ENCODE results near the gene MCF2L2.
A peak's percentile ranks its signal among the peaks of the same experiment; 100 is the strongest.
"Not testable (repeated sequence)": the region's sequence is repeated elsewhere in the genome, so short reads cannot be mapped to it uniquely, and the experiment has no call there.

Gene MCF2L2

DNA sequence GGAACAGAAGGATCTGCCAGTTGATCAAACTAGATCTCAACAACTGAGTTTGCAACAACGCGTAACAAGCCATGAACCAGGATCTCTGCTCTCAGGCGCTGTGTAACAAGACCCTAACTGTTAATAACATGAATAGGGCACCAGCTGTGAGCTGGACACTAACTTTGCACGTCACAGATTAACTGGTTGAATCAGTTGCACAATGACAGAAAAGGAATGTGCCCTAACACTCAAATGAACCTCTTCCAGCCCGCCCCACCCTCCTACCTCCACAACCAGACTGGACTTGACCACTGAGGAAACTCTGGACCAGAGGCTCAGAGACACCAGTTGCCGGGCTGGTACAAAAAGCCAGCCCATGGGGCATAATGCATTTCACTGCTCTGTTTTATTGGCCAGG, 34.3 kb downstream of the MCF2L2 start:
- no peak for DNase-seq

DNA sequence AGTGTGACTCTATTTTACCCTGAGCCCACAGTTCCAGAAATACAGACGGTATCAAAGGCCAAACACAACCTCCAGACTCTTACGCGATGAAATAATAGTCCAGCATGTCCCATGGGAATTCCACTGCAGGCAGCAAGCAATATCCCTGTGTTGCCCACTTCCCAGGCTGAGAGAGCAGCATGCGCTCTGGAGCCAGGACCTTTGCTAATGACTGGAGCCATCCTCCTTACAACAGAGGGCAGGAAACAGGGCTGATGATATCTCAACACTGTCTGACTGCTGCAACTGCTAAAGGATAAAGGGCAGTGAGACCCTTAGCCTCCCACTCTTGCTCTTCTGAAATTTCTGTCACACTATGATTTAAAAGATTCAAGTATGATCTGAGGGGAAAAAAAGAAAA, 34.8 kb downstream of the MCF2L2 start:
- DNase-seq = no peak

DNA sequence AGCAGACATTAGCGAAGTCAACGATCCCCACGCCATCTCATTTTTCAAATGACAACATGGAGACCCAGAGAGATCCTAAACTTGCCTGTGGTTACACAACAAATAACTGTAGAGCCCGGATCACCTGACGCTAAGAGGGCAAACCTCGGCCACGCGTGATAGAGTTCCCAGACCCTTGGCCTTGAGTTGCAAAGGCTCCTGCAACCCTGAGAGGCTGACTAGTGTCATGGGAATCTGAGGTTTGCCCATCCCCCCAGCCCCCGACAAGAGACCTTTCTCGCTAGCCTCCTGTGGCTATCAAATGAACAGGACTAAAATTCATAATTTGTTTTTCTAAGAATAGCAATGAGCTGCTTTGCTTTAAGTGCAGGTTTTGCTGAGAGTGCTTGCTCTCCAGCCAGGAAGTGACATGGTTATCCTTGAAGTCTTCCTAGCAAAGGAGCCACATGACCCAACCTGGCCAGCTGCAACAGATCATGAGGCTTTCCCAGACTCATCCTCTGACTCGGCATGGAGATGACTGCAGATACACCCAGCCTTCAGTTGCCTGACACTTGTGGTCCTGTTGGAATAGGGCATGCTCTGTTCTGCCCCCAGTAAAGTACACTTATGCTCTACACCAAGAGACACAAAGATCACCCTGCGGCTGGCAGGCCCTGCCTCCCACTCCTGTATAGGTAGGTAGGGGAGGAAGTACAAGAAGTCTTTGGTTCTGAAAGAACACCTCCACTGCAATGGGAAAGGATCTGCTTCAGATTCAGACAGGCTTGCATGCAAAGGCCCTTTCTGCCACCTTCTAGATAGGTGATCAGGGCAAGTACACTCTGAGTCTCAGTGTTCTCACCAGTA, 36.0 kb downstream of the MCF2L2 start:
- peak; percentile 28 for DNase-seq

DNA sequence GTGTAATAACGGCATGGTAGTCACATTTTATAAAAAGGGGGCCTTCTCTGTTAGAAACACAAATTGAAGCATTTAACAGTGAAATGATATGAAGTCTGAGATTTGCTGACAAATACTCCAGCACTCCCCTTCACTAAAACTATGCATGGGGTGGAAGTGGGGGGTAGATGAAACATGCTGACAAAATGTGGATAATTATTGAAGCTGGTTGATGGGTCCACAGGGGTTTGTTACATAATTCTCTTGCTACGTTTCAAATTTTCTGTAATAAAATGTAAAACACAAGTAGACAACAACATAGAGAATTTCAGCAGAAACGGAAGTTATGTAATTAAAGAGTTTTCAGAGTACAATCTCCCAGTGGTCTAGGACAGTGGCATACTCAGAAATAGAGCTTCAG, 37.0 kb downstream of the MCF2L2 start:
- DNase-seq = no peak

DNA sequence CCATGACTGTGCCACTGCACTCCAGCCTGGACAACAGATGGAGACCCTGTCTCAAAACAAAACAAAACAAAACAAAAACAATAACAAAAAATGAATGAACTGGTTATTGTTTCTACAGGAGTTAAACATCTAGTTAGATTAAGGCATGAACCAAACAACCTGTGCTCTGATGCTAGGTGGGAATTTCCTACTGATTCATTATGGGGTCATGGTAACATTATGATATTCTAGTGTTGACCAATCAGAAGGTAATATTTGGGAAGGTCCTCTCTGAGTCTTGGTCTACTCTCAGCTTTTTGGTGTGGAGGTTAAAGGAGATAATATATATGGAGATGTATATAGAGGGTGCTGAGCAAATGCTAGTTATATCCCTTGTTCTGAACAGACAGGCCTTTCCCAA, 37.6 kb downstream of the MCF2L2 start:
- DNase-seq = no peak

DNA sequence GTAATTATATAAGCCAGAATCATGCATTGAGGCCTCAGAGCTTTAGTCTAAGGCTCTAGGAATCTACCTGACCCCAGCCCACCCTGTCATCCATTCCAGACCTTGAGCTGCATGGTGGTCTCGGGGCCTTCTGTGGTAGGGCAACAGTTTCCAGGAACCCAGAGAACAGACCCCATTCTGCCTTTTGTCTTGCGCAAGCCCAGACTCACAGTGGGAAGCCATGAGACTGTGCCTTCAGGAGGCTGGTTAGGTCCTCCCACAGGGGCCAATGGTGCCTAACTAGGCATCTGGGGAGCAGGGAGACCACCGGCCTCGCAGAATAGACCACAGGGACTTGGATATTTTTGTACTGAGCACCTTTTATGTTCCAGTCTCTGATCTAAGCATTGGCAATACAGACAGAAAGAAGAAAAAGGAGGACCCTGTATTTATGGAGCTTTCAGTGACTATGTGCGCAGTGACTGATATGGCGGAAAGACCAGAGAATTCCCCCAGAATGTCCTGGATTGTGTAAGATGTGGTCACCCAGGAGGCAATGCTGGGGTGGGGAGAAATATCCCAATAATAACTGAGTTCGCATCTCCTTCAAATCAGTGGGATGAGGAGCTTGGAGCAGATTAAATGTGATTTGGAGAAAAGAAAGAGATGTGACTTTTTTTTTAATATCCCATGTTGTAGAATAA, 40.1 kb downstream of the MCF2L2 start:
- DNase-seq = no peak

DNA sequence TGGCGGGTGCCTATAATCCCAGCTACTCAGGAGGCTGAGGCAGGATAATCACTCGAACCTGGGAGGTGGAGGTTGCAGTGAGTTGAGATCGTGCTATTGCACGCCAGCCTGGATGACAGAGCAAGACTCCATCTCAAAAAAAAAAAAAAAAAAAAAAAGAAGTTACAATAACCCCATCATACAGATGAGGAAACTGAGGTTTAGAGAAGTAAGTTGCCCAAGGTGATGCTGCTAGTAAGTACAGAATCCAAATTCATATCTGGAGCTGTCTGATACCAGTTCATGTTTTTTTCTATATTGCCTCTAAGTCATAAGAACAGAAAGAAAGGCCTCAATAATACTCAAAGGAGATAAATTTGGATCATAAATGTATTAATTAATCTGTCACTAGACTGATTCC, 40.6 kb downstream of the MCF2L2 start:
- DNase-seq = no peak

DNA sequence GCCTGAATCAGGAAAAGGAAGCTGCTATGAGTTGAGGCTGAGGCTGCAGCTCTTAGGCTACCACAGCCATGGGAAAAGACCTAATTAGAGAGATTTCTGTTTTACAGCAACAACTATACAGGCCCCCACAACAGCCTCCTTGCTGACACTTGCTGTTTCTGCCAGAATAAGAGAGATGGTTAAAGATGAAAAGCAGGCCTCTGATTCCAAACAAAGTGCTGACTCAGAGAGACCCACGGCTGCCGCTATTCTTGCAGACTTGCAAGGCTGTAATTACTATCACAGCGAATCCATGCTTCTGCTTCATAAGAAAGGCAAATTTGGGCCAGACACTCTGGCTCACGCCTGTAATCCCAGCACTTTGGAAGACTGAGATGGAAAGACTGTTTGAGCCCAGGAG, 41.8 kb downstream of the MCF2L2 start:
- DNase-seq = no peak

DNA sequence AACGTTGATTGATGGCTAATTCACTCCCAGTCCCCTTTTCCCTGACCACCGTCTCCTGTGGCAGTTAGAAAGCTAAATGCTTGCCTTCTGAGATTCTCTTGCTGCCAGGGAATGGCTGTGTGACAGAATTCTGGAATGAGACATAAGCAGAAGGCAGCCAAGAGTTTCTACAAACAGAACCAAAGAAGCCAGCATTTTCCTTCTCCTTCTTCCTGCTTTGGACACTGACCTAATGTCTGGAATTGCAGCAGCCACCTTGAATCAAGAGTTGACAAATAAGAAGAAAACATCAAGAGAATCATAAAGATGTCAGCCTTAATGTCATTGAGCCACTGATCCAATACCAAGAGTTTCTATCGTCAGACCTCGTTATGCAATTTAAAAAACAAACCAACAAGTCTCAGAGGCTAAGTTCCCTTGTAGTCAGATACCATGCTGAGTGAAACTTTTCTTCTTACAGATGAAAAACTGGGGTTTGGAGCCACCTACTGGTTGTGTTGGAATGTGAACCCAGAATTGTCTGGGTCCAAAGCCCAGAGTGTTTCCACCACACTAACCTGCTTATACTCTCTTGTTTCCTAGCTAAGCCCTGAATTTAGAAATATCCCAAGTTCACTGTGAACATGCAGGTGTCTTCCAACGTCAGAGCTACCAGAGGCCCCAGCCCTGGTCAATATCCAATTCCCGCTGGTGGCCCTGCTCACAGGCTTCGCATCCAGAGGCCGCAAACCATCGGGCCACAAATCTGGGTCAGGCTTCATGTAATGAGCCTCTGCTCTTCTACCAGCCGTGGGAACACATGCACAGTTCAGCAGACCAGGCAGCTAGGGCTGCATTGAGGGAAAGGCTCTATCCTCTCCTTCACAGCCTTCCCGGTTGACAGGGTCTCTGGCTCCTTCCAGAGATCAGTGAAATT, 42.5 kb downstream of the MCF2L2 start:
- peak; percentile 66 for DNase-seq

DNA sequence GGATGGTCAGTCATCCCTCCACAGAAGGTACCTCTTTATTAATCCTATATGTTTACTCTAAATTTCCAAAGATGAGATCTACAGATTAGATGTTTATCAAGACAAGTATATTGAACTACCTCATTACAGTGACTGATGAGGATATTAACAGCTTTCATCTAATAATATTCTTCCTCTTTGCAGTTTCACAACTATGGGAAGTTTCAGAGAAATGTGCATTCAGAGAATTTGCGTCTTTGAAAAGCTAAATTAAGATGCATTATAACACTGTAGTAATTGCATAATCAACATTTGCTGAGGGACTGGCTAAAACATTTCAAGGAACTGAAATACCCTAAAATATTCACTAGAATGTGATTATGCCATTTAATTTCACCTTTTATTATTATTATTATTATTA, 46.7 kb downstream of the MCF2L2 start:
- no peak for DNase-seq

DNA sequence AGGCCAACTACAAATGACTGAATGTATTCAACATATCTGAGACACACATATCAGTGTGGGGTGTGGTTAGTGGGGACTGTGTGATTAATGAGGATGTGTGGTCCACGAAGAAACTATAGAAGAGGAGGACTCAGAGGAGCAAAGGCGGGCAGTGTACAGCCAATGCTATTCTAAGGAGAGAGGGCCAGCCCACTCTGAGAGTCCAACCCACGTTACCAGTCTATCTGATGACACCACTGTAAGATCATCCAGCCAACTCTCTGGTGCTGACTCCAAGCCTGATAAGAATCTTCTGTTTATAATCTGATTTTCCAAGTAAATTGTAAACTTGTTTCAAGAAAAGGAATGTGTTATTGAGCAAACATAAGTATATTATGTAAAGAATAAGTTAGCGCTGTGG, 47.2 kb downstream of the MCF2L2 start:
- DNase-seq = peak; percentile 47

DNA sequence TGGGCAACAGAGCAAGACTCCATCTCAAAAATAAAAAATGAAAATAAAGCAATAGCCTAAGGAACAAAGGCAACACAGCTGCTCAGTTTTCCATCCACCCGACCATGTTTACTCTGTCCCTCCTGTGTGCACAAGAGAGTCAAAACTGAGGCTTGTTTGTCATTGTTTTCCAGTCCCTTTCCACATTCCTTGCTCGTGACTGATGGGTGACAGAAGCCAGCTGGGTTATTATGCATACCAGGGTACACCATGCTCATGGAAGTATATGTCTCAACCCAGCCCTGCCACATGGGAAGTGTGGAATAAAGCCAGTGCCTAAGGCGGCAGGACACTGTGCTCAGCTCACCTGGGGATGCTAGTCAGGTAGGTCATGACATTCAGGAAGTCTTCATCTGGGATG, 49.5 kb downstream of the MCF2L2 start:
- DNase-seq = peak; percentile 75

DNA sequence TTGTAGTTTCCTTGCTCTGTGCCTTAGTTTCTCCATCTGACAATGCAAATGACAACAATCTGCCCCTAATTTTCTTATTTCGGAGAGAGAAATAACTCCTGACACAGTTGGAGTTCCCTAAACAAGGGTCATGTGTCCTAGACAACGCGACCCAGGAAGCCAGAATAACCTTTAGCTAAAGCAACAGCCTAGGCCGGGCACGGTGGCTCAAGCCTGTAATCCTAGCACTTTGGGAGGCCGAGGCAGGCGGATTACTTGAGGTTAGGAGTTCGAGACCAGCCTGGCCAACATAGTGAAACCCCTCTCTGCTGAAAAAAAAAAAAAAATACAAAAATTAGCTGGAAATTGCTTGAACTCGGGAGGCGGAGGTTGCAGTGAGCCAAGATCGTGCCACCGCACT, 49.9 kb downstream of the MCF2L2 start:
- DNase-seq = no peak

DNA sequence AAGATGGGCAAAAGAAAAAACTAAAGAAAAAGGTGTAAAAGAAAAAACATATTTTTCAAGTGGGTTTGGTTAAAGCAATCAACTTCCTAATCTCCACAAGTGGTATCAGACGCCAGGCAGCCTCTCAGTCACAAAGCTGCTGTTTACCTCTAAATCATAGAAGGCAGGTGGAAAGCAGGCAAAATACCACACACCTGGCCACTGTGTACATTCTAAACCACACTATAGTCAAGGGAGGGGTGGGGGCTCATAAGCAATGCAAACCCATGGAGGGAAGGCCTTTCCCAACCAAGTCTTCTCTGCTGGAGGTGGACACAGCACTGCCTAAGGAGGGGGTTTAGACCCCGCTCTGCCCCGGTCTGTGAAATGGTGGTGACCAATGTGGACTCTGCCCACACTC, 50.4 kb downstream of the MCF2L2 start:
- DNase-seq = peak; percentile 96

DNA sequence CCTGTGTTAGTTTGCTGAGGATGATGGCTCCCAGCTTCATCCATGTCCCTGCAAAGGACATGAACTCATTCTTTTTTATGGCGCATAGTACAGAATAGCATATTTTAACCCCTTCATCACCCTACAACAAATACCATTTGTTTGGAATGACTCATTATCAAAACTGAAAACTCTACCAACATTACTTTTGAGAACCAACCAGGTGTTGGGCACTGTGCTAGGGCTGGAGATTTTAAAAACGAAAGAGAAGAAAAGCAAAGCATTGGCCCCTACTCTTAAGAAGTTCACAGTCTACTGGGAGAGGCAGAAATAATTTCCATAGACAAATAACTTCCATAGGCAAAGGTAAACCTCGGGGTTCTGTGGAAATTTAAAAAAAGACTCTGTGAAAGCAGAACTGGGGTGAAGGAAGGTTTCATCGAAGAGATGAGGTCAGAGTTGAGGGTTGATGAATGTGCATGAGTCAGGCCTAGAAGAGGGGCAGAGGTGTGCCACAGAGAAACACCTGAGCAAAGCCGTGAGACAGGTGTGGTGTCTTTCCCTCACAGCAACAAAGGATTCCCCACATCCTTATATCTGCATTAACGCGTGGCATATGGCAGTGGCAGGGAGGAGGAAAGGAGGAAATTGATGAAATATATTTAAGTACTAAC, 51.0 kb downstream of the MCF2L2 start:
- DNase-seq = peak; percentile 96

DNA sequence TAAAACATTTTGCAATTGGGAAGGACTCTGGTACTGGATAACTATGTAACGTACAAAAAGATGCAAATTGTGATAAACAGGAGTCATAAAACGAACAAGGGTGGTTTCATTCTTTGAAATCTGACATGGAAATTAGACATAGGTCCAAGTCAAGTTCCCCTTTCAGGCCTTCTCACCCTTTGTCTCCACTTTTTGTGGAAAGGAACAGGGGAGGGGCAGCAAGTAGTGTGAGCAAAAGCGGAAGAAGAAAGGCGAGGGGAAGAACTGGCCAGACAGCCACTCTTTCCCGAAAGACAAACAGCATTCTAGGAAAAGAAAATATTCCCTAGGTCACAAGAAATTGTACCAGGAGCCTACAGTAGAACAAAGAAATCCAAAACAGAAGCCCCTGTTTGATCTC, 52.6 kb downstream of the MCF2L2 start:
- DNase-seq = no peak

DNA sequence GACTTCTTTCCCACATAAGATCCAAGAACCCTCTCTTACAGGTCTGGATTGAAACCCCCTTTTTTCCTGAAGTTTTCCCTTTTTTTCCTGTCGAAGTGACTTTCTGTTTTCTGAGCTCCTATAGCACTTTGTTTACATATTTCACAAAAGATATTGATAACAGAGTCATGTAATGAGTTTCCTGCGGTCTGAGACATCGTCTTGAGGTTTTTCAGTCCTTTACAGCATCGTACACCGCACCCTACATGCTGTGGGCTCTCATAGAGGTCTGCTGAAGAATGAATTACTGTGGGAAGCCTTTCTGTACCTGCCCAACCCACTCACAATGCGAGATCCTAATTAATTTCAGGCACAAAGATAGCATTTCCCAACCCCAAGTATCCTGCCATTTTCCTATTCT, 53.1 kb downstream of the MCF2L2 start:
- no peak for DNase-seq

DNA sequence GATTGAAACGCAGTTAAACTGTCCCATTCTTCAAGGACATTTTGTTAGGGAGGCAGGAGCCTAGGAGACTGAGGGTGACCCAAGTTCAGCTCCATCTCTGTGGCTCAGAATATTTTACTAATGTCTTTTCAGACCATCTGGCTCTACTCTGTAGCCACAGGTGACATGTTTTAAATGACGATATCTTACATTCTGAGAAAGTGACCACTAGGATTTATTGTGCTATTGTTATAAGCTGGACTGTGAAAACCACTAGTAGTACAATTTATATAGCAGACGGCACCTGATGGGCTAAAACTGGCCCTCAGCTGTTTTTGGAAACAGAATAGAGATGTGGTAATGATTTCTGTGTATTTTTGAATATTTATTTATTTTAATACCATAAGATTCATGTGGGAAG, 55.5 kb downstream of the MCF2L2 start:
- no peak for DNase-seq

DNA sequence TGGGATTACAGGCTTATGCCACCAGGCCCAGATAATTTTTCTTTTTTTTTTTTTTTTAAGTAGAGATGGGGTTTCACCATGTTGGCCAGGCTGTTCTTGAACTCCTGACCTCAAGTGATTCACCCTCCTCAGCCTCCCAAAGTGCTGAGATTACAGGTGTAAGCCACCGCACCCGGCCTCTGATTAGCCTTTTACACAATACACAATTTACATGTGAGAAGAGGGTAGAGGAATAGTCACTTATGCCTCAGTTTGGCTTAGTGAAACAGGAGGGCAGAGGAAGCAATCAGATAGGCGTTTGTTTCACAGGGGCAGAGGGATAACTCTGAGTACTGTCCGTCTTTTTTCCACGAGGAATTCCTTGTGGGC, 56.8 kb downstream of the MCF2L2 start:
- DNase-seq = not testable (repeated sequence)

DNA sequence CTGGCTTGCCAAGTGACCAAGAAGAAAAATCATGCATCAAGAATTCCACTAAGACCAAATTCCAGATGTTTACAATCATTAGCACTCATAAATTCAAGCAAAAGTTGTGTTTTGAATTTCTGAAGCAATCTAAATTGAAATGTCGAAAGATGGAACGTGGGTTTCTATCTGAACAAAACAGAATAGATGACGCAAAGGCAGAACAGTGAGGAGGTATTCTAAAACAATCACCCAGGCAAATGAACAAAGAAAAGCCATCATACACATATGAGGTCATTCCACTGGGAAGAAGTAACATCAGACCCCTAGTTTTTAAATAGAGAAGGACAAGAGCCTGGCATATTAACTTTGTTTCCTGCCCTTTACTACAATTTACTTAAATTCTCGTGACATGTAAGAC, 58.0 kb downstream of the MCF2L2 start:
- DNase-seq = no peak

DNA sequence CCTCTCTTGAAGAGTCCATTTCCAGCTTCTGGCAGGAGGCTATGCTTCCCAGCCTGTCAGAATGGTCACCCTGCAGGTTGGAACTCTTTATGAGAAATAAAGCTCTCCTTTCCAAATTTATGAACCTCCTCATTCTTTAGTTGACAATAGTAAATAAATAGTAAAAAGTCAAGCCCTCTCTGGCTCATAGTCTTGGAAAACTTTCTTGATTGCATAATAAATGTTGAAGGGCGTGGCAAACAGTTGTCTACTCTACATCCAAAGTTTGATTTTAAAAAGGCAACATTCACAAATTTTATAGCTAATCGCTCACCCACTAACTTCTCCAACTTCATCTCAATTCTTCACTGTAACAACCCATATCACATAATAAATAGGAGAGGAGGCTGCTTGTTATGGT, 58.8 kb downstream of the MCF2L2 start:
- no peak for DNase-seq

DNA sequence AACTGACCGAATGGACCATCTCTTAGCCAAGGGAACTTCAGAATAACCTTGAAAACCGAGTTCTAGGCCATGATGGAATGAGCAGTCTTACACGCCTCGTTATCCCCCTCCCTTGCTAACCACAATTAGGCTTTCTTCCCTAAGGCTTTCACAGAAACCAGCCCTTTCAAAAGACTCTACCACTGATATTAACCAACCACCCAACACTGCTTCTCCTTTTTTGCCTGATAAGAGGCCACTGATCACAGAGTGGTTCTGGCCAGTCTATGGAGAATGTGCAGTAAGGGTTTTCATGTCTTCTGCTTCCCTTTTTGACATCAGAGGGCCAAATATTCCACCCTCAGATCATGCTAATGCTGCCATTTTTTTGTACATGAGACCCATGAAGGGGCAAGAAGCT, 59.3 kb downstream of the MCF2L2 start:
- no peak for DNase-seq

DNA sequence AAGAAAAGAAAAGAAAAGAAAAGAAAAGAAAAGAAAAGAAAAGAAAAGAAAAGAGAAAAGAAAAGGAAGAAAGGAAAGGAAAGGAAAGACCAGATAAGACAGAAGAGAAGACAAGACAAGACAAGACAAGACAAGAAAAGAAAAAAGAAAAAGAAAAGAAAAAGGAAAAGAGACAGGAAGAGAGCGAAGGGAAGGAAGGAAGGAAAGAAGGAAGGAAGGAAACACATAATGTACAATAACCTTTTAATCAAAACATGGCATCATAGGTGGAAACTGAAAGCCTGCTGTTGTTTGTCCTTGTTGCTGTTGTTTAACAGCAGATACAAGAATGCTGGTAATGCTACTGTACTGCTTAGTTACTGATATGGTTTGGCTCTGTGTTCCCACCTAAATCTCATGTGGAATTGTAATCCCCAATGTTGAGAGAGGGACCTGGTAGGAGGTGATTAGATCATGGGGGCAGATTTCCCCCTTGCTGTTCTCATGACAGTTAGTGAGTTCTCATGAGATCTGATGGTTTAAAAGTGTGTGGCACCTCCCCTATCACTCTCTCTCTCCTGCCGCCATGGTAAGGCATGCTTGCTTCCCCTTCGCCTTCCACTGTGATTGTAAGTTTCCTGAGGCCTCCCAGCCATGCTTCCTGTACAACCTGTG, 67.3 kb downstream of the MCF2L2 start:
- no peak for DNase-seq

Measured in NCI-H2029 treated with DMSO at 0.1 percent for 48 hours (cell line).